Measurements from ENCODE around the gene WSCD1. TPM values are rescaled to one million over a fixed set of nuclear protein-coding genes. Genes with fewer than 3 reads are reported as not detected.

WSCD1 gene
- polyA plus RNA-seq, 1 experiment = 0.20 TPM

DNA sequence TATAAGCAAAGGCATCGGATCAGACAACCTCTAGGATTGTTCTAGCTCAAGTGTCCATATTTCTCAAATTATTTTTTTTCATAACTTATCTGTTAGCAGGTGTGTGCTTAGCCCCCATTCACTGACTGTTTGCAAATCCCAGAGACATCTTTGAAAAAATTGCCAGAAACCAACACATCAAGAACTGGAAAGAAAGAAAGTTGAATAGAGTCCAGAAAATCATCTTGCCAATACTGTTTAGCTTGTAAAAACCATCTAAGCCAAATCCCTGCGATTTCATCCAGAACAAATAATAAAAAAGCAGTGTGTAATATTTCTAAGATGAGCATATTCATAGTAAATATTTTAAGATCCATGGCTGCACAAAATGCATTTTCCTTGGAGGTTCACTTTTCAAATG is 64.5 kb downstream of the WSCD1 start:
- ChIA-PET POLR2A (no interaction called here), CTCF (no interaction called here)
- DNase-seq (ENCODE audit: low read depth, low spot score) = no peak
- TF ChIP-seq, protein P1, sequence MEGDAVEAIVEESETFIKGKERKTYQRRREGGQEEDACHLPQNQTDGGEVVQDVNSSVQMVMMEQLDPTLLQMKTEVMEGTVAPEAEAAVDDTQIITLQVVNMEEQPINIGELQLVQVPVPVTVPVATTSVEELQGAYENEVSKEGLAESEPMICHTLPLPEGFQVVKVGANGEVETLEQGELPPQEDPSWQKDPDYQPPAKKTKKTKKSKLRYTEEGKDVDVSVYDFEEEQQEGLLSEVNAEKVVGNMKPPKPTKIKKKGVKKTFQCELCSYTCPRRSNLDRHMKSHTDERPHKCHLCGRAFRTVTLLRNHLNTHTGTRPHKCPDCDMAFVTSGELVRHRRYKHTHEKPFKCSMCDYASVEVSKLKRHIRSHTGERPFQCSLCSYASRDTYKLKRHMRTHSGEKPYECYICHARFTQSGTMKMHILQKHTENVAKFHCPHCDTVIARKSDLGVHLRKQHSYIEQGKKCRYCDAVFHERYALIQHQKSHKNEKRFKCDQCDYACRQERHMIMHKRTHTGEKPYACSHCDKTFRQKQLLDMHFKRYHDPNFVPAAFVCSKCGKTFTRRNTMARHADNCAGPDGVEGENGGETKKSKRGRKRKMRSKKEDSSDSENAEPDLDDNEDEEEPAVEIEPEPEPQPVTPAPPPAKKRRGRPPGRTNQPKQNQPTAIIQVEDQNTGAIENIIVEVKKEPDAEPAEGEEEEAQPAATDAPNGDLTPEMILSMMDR (IDR thresholded peaks at IDR 0.05; ENCODE audit: low read depth, low read length) = no peak
- Histone ChIP-seq H3K9me3 (ENCODE audit: control insufficient read depth, insufficient read depth, low read length) (peaks cover 13% of the 10 kb centered on the region), H3K27ac (ENCODE audit: low read depth, low read length) (no peak overlapping the region), H3K4me3 (ENCODE audit: low read depth, low read length) (no peak overlapping the region), H3K27me3 (ENCODE audit: control insufficient read depth, insufficient read depth, low read length) (no peaks in the 10 kb centered on the region)

DNA sequence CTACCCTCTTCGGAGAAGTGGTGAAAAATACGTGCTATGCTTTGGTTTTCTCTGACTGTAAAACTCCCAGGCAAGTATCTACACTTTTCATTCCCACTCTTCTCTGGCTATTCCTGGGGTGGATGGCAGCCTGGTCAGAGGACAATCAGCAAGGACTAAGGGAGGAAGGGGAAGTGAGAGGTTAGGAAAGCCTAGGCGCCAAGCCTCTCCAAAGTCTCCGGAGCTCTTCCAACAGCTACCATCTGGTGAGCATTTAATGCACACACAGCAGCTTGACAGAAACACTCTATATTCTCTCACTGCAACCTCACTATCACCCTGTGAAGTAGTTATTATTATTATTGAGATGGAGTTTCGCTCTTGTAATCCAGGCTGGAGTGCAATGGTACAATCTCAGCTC is 65.1 kb downstream of the WSCD1 start:
- Histone ChIP-seq H3K9me3 (ENCODE audit: control insufficient read depth, insufficient read depth, low read length) (peaks cover 13% of the 10 kb centered on the region), H3K27me3 (ENCODE audit: control insufficient read depth, insufficient read depth, low read length) (no peaks in the 10 kb centered on the region), H3K27ac (ENCODE audit: low read depth, low read length) (no peak overlapping the region), H3K4me3 (ENCODE audit: low read depth, low read length) (no peak overlapping the region)
- CTCF ChIA-PET = no interaction called here
- POLR2A ChIA-PET = no interaction called here
- TF ChIP-seq, protein P1 (IDR thresholded peaks at IDR 0.05; ENCODE audit: low read depth, low read length) = no peak
- no peak for DNase-seq (ENCODE audit: low read depth, low spot score)

DNA sequence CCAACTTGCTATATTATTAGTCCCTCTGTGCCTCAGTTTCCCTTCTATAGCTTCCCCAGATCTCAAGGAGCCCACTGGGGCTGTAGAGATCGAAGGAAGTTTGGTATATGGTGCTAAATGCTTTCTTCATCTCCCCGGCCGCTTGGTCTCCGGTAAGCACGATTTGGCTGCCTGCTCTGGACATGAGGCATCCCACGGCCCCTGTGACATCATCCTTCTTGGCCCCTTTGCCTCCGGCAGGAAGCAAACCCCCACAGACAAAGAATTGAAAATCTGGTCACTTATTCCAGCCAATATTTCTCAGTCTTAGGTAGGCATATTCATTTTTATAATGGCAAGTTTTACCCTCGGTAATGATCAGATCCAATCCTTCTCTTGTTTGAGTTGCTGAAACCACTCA is 65.8 kb downstream of the WSCD1 start:
- POLR2A ChIA-PET = no interaction called here
- TF ChIP-seq, protein P1 (IDR thresholded peaks at IDR 0.05; ENCODE audit: low read depth, low read length) = no peak
- H3K27ac ChIP-seq (ENCODE audit: low read depth, low read length) = no peak overlapping the region
- H3K27me3 ChIP-seq (ENCODE audit: control insufficient read depth, insufficient read depth, low read length) = no peaks in the 10 kb centered on the region
- no peak for DNase-seq (ENCODE audit: low read depth, low spot score)
- no peak overlapping the region for H3K4me3 ChIP-seq (ENCODE audit: low read depth, low read length)
- CTCF ChIA-PET = no interaction called here
- peaks cover 13% of the 10 kb centered on the region for H3K9me3 ChIP-seq (ENCODE audit: control insufficient read depth, insufficient read depth, low read length)

DNA sequence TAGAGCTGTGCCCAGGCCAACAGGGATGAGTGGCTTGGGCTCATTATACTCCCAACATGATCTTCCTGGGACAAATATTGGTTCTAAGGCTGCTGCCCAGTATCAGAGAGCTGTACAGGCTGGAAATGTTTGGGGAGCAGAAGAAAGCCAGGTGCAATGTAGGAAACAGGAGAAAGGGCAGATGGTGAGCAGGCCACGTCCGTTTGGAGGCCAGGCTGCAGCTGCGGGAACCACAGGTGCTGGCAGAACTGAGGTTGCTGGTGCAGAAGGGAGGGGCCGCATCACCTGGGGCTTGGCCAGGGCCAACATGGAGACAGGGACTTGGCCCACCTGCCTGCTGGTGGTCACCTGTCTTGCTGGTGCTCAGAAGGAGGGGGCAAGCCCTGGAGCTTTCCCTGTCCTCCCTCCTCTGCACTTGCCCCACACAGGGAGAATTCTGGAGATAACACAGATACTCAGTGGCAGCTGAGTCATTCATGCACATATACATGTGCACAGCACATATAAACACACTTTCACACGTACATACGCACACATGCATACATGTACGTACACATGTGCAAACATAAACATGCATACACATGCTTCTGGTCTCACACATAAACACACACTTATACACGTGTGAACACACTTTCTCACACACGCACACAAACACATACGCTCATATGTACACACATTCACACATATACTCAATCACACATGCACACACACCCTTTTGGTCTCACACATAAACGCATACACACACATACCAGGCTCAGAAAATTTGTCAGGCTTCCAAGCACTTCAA is 67.7 kb downstream of the WSCD1 start:
- POLR2A ChIA-PET = no interaction called here

DNA sequence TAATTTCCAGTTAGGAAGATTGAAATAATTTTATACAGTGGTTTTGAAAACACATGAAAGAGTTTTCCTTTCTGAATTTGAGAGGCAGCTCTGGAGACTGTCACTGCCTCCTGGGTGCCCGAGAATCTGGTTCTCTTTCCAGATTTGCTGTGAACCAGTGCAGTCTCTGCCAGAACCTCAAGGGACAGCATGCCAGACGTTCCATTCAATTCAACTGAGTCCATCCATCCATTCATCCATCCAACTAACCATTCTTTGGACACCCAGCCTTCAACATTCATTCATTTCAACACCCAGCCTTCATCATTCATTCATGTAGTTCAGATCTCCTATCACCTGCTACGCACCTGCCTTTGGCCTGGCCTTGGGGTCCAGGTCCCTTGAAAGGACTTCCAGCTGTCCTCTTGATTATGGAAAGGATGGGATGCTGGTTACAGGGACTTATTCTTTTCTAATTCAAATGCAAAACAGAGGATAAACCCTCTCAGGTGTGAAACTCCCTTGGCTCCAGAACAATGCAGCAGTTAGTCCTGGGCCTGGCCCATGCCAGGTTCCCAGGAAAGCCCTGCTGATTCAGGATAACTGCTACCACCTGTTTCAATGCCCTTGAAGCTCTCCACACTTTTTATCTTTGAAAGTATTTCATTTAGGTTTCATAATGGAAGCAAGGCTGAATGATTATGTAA is 68.7 kb downstream of the WSCD1 start:
- no peak for DNase-seq (ENCODE audit: low read depth, low spot score)
- peaks cover 6% of the 10 kb centered on the region for H3K9me3 ChIP-seq (ENCODE audit: control insufficient read depth, insufficient read depth, low read length)
- ChIA-PET CTCF (no interaction called here), POLR2A (no interaction called here)
- H3K27ac ChIP-seq (ENCODE audit: low read depth, low read length) = no peak overlapping the region
- no peaks in the 10 kb centered on the region for H3K27me3 ChIP-seq (ENCODE audit: control insufficient read depth, insufficient read depth, low read length)
- H3K4me3 ChIP-seq (ENCODE audit: low read depth, low read length) = no peak overlapping the region
- TF ChIP-seq, protein P1 (IDR thresholded peaks at IDR 0.05; ENCODE audit: low read depth, low read length) = no peak

More for the DNA sequence above, 67.7 kb downstream of the WSCD1 start:
- H3K4me3 ChIP-seq (ENCODE audit: low read depth, low read length) = no peak overlapping the region
- no peaks in the 10 kb centered on the region for H3K27me3 ChIP-seq (ENCODE audit: control insufficient read depth, insufficient read depth, low read length)
- CTCF ChIA-PET = no interaction called here
- no peak overlapping the region for H3K27ac ChIP-seq (ENCODE audit: low read depth, low read length)
- TF ChIP-seq, protein P1 (IDR thresholded peaks at IDR 0.05; ENCODE audit: low read depth, low read length) = no peak
- DNase-seq (ENCODE audit: low read depth, low spot score) = no peak
- peaks cover 10% of the 10 kb centered on the region for H3K9me3 ChIP-seq (ENCODE audit: control insufficient read depth, insufficient read depth, low read length)
